Panc1 (cell line): ENCODE results near the gene CHCHD3. TPM values are rescaled to one million over a fixed set of nuclear protein-coding genes. Genes with fewer than 3 reads are reported as not detected.

Source experiments
- ATAC-seq: fragments of 200-7000 bp; cut with Tn5 transposase; 2 replicates; pipeline ENCODE4 v1.9.1; 2020; ENCODE audit warnings: mild to moderate bottlenecking, moderate library complexity
- BruUV-seq: library from RNA; stranded (reverse); fragments of 400-500 nt; replicated peaks from 2 replicates; lab custom pipeline; 2021; lab: Mats Ljungman, UMichigan
- CTCF ChIA-PET: fragments of 300-600 bp; sonication (Branson Sonifier 250); formaldehyde crosslinking; loops from one replicate; lab custom pipeline; 2022; ENCODE audit warnings: antibody characterized with exemption; lab: Charles Lee
- POLR2A ChIA-PET: fragments of 300-600 bp; sonication (Branson Sonifier 250); formaldehyde crosslinking; loops from one replicate; lab custom pipeline; 2022; ENCODE audit warnings: antibody characterized with exemption; lab: Charles Lee
- DNase-seq: peaks from one replicate; pipeline ENCODE4 v3.0.0-alpha.2; 2010; ENCODE audit warnings: low read depth, low spot score
- H3K27ac ChIP-seq: 2 replicates; pipeline ENCODE4 v1.5.1; 2011; ENCODE audit warnings: mild to moderate bottlenecking, low read length, inconsistent platforms
- H3K27me3 ChIP-seq: fragments of 200-500 bp; sonication (Bioruptor generic); 2 replicates; pipeline ENCODE4 v1.6.0; 2014; ENCODE audit warnings: low read length, inconsistent platforms; ENCODE audit not compliant: control insufficient read depth, insufficient read depth
- H3K36me3 ChIP-seq: fragments of 200-500 bp; sonication (Bioruptor generic); 2 replicates; pipeline ENCODE4 v1.5.1; 2014; ENCODE audit warnings: inconsistent platforms, mild to moderate bottlenecking, low read length, moderate library complexity; ENCODE audit not compliant: control insufficient read depth, insufficient read depth
- H3K4me1 ChIP-seq: 2 replicates; pipeline ENCODE4 v1.5.1; 2011; ENCODE audit warnings: inconsistent platforms, mild to moderate bottlenecking, low read length, moderate library complexity; ENCODE audit not compliant: control insufficient read depth, insufficient read depth
- H3K4me3 ChIP-seq, 2 experiments: 2 replicates each; pipeline ENCODE4 v1.5.1; 2011 to 2012; ENCODE audit warnings: low read depth in 2 of 2, low read length in 2 of 2, mild to moderate bottlenecking in 2 of 2, inconsistent platforms in 1 of 2, moderate library complexity in 1 of 2
- H3K9me3 ChIP-seq: fragments of 200-500 bp; sonication (Bioruptor generic); 2 replicates; pipeline ENCODE4 v1.5.1; 2014; ENCODE audit warnings: low read depth, mild to moderate bottlenecking, inconsistent platforms, low read length, moderate library complexity; ENCODE audit not compliant: control insufficient read depth, insufficient read depth
- CTCF ChIP-seq: fragments of 450-650 bp; IDR thresholded peaks from 2 replicates; pipeline ENCODE4 v1.5.1; 2017; ENCODE audit warnings: mild to moderate bottlenecking
- POLR2AphosphoS5 ChIP-seq: IDR thresholded peaks from 2 replicates; pipeline ENCODE4 v1.6.1; 2012; ENCODE audit warnings: mild to moderate bottlenecking, low read depth, low read length, moderate library complexity
- SIN3A ChIP-seq: IDR thresholded peaks from 2 replicates; pipeline ENCODE4 v1.6.1; 2012; ENCODE audit warnings: low read depth, mild to moderate bottlenecking, low read length, moderate library complexity, borderline replicate concordance; ENCODE audit not compliant: insufficient read depth
- TCF7L2 ChIP-seq: IDR thresholded peaks from 2 replicates; pipeline ENCODE4 v1.6.1; 2011; ENCODE audit warnings: mild to moderate bottlenecking, low read depth, low read length, inconsistent platforms
- in situ Hi-C: cut with HindIII; loops from 2 replicates; pipeline ENCODE4 v1.10.0; 2016; ENCODE audit warnings: low sequenced_read_pairs, low pct_unique_long_range_greater_than_20kb
- intact Hi-C: fragments of 100-400 bp; cut with micrococcal nuclease; formaldehyde crosslinking; loops from one replicate; pipeline ENCODE4 v1.10.0; 2022; ENCODE audit not compliant: unreplicated experiment
- total RNA-seq: library from RNA; stranded (reverse); gene quantifications from one replicate; pipeline ENCODE4 v1.2.1, GENCODE V29; 2021; ENCODE audit not compliant: unreplicated experiment
- TF ChIP-seq, protein P1 (sequence below), 2 experiments: IDR thresholded peaks; 2 replicates each; pipeline ENCODE4 v1.6.1; 2011 to 2012; ENCODE audit warnings: low read depth in 2 of 2, control low read depth in 1 of 2, low read length in 1 of 2, mild to moderate bottlenecking in 1 of 2, moderate library complexity in 1 of 2; ENCODE audit not compliant: insufficient read depth in 1 of 2

CHCHD3 gene
- total RNA-seq, 1 experiment from 2014 or later, result 109 TPM

DNA sequence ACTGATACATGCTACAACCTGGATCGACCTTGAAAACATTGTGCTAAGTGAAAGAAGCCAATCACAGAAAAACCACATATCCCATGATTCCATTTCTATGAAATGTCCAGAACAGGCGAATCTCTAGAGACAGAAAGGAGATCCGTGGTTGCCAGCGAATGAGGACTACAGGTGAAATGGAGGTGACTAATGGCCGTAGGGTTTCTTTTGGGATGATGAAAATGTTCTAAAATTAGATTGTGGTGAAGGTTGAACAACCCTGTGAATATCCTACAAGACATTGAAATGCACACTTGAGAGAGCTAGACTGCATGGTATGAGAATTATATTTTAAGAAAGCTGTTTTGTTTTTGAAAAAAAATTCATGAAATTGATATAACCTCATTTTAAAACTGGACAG is 317.1 kb downstream of the CHCHD3 start:
- no peak overlapping the region for H3K4me3 ChIP-seq
- POLR2A ChIA-PET, result no interaction called here
- in situ Hi-C loops, result no loop called here

DNA sequence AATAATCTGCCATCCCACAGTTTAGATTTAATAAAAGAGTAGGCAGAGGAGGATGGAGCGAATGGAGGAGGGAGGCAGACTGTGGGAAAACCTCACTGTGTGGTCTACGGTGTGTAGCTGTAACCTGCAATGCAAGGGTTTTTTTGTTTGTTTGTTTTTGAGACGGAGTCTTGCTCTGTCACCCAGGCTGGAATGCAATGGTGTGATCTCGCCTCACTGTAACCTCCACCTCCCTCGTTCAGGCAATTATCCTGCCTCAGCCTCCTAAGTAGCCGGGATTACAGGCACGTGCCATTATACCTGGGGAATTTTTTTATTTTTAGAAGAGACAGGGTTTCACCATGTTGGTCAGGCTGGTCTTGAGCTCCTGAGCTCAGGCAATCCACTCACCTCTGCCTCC is 321.0 kb downstream of the CHCHD3 start:
- intact Hi-C loops (no loop called here), in situ Hi-C loops (no loop called here)
- no peak for ATAC-seq
- no peaks in the 10 kb centered on the region for H3K4me1 ChIP-seq
- CTCF ChIA-PET, result no interaction called here
- no TSS peak for BruUV-seq
- H3K27ac ChIP-seq, result no peak overlapping the region
- H3K27me3 ChIP-seq, result no peaks in the 10 kb centered on the region; the same call in 1 of the 2 replicates
- H3K4me3 ChIP-seq, result no peak overlapping the region
- TF ChIP-seq, protein P1, sequence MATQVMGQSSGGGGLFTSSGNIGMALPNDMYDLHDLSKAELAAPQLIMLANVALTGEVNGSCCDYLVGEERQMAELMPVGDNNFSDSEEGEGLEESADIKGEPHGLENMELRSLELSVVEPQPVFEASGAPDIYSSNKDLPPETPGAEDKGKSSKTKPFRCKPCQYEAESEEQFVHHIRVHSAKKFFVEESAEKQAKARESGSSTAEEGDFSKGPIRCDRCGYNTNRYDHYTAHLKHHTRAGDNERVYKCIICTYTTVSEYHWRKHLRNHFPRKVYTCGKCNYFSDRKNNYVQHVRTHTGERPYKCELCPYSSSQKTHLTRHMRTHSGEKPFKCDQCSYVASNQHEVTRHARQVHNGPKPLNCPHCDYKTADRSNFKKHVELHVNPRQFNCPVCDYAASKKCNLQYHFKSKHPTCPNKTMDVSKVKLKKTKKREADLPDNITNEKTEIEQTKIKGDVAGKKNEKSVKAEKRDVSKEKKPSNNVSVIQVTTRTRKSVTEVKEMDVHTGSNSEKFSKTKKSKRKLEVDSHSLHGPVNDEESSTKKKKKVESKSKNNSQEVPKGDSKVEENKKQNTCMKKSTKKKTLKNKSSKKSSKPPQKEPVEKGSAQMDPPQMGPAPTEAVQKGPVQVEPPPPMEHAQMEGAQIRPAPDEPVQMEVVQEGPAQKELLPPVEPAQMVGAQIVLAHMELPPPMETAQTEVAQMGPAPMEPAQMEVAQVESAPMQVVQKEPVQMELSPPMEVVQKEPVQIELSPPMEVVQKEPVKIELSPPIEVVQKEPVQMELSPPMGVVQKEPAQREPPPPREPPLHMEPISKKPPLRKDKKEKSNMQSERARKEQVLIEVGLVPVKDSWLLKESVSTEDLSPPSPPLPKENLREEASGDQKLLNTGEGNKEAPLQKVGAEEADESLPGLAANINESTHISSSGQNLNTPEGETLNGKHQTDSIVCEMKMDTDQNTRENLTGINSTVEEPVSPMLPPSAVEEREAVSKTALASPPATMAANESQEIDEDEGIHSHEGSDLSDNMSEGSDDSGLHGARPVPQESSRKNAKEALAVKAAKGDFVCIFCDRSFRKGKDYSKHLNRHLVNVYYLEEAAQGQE (IDR thresholded peaks at IDR 0.05; ENCODE audit: insufficient read depth in 1 of 2, low read depth in 2 of 2, low read length in 1 of 2), result no peak
- no peak for TF ChIP-seq CTCF
- no peak for TF ChIP-seq TCF7L2
- POLR2A ChIA-PET, result no interaction called here
- no peak for DNase-seq
- no peaks in the 10 kb centered on the region for H3K9me3 ChIP-seq
- H3K36me3 ChIP-seq, result no peaks in the 10 kb centered on the region

More for the DNA sequence above, 317.1 kb downstream of the CHCHD3 start:
- ATAC-seq, result no peak
- BruUV-seq, result no TSS peak
- CTCF ChIA-PET, result no interaction called here
- Histone ChIP-seq H3K36me3 (no peaks in the 10 kb centered on the region), H3K27me3 (no peaks in the 10 kb centered on the region; the same call in 1 of the 2 replicates), H3K27ac (no peak overlapping the region), H3K4me1 (no peaks in the 10 kb centered on the region), H3K9me3 (no peaks in the 10 kb centered on the region)
- TF ChIP-seq, protein P1 (IDR thresholded peaks at IDR 0.05; ENCODE audit: insufficient read depth in 1 of 2, low read depth in 2 of 2, low read length in 1 of 2), result no peak
- TF ChIP-seq CTCF (no peak), POLR2AphosphoS5 (no peak), TCF7L2 (no peak), SIN3A (no peak)
- intact Hi-C loops, result no loop called here
- DNase-seq, result no peak
